SJCRH30 (cell line): ENCODE results near the gene CACNA1C. TPM values are rescaled to one million over a fixed set of nuclear protein-coding genes. Genes with fewer than 3 reads are reported as not detected.
A peak's percentile ranks its signal among the peaks of the same experiment; 100 is the strongest.

Source experiments
- DNase-seq, 2 experiments: peaks; one replicate each; pipeline ENCODE4 v3.0.0-alpha.2; 2015 to 2020
- H3K27ac ChIP-seq: fragments of 250-450 bp; sonication (Bioruptor Pico); 2 replicates; pipeline ENCODE4 v1.5.1; 2020; ENCODE audit warnings: mild to moderate bottlenecking, moderate library complexity
- H3K27me3 ChIP-seq: fragments of 250-450 bp; sonication (Bioruptor Pico); 2 replicates; pipeline ENCODE4 v1.5.1; 2020; ENCODE audit warnings: mild to moderate bottlenecking, moderate library complexity
- H3K36me3 ChIP-seq: fragments of 250-450 bp; sonication (Bioruptor Pico); 2 replicates; pipeline ENCODE4 v1.5.1; 2020; ENCODE audit warnings: mild to moderate bottlenecking, moderate library complexity
- H3K4me1 ChIP-seq: fragments of 250-450 bp; sonication (Bioruptor Pico); 2 replicates; pipeline ENCODE4 v1.5.1; 2020; ENCODE audit warnings: mild to moderate bottlenecking, moderate library complexity
- H3K4me3 ChIP-seq: fragments of 250-450 bp; sonication (Bioruptor Pico); 2 replicates; pipeline ENCODE4 v1.5.1; 2020; ENCODE audit warnings: mild to moderate bottlenecking, moderate library complexity
- H3K9me3 ChIP-seq: fragments of 250-450 bp; sonication (Bioruptor Pico); replicated peaks from 2 replicates; pipeline ENCODE4 v1.5.1; 2020; ENCODE audit warnings: mild to moderate bottlenecking, moderate library complexity
- total RNA-seq: library from RNA; depleted of rRNA; stranded (reverse); fragments of >200 nt; shearing (Covaris generic); gene quantifications from 2 replicates; pipeline ENCODE4 v1.2.3, GENCODE V29; 2014

Gene CACNA1C
- total RNA-seq, 1 experiment from 2014 or later: not detected

- H3K27ac ChIP-seq: no peak overlapping the region
- no peaks in the 10 kb centered on the region for H3K36me3 ChIP-seq
- 0 out of 2 replicates have a peak overlapping the region, but pooled peaks have one; percentile 24 for H3K4me3 ChIP-seq
- no peaks in the 10 kb centered on the region for H3K9me3 ChIP-seq
- DNase-seq: no peak
- no peaks in the 10 kb centered on the region for H3K4me1 ChIP-seq
- peaks cover 12% of the 10 kb centered on the region; the same call in 1 of the 2 replicates for H3K27me3 ChIP-seq
Measured at GRCh38 chr12:2051700-2052621, 826 bp upstream of the CACNA1C start.

- H3K27me3 ChIP-seq: peaks cover 16% of the 10 kb centered on the region; the same call in 1 of the 2 replicates
- H3K4me1 ChIP-seq: no peaks in the 10 kb centered on the region
- no peaks in the 10 kb centered on the region for H3K36me3 ChIP-seq
- no peaks in the 10 kb centered on the region for H3K9me3 ChIP-seq
- no peak overlapping the region for H3K27ac ChIP-seq
- no peak for DNase-seq
- no peak overlapping the region for H3K4me3 ChIP-seq
Measured at GRCh38 chr12:2053691-2054090, 904 bp downstream of the CACNA1C start.

- Histone ChIP-seq H3K36me3 (no peaks in the 10 kb centered on the region), H3K9me3 (no peaks in the 10 kb centered on the region), H3K27me3 (peaks cover 18% of the 10 kb centered on the region; the same call in 1 of the 2 replicates), H3K27ac (no peak overlapping the region), H3K4me1 (no peaks in the 10 kb centered on the region), H3K4me3 (no peak overlapping the region)
- no peak for DNase-seq
Measured at GRCh38 chr12:2054091-2055018, 1.6 kb downstream of the CACNA1C start.

- Histone ChIP-seq H3K27ac (no peak overlapping the region), H3K36me3 (no peaks in the 10 kb centered on the region), H3K4me1 (no peaks in the 10 kb centered on the region), H3K27me3 (peaks cover 20% of the 10 kb centered on the region; the same call in 1 of the 2 replicates), H3K9me3 (no peaks in the 10 kb centered on the region), H3K4me3 (no peak overlapping the region)
- DNase-seq: peak; percentile 60 to 72
Measured at GRCh38 chr12:2057041-2057794, 4.4 kb downstream of the CACNA1C start.

GRCh38 chr12:2057795-2058408, 5.1 kb downstream of the CACNA1C start:
- Histone ChIP-seq H3K4me3 (no peak overlapping the region), H3K4me1 (no peaks in the 10 kb centered on the region), H3K9me3 (no peaks in the 10 kb centered on the region), H3K27ac (no peak overlapping the region), H3K36me3 (no peaks in the 10 kb centered on the region), H3K27me3 (peaks cover 20% of the 10 kb centered on the region; the same call in 1 of the 2 replicates)
- DNase-seq: no peak

DNA sequence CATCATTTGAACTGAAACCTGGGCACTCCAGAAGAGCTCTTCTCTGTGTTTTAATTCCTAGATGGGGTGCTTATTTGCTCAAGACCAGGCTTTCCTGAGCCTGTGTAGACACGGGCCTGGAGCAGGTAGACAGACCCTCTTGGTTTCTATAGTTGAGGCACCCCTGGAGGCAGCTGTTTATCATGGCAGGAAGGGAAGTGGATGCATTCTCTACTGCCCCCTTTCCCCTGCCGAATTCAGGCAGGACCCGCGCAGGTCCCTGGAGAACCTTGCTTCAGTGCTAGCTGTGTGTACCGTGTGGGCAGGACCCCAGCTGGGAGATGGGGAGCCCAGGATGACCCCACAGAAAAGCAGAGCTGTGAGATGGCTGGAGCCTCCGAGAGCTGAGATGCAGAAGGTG, 6.0 kb downstream of the CACNA1C start:
- H3K36me3 ChIP-seq: no peaks in the 10 kb centered on the region
- H3K27ac ChIP-seq: no peak overlapping the region
- H3K9me3 ChIP-seq: no peaks in the 10 kb centered on the region
- no peaks in the 10 kb centered on the region for H3K4me1 ChIP-seq
- H3K27me3 ChIP-seq: peaks cover 20% of the 10 kb centered on the region; the same call in 1 of the 2 replicates
- no peak for DNase-seq
- no peak overlapping the region for H3K4me3 ChIP-seq

DNA sequence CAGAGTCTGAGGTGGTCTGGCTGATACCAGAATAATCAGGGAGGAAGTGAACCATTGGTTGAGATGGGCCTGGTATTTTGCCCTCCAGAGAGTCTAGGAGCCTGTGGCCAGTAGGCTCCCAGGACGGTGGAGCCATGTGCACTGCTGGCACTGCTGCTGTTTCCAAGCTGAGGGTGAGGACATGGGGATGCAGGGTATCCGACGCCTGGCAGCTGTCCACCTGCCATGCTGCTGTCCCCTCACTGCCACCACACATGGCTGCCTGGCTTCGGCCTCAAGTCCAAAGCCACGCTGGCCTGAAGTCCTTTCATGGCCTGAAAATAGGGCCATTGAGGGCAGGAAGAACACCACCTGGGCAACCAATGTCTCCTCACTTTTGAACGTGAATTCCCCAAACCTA, 8.6 kb downstream of the CACNA1C start:
- H3K9me3 ChIP-seq: no peaks in the 10 kb centered on the region
- H3K4me1 ChIP-seq: no peaks in the 10 kb centered on the region
- peaks cover 29% of the 10 kb centered on the region; the same call in 1 of the 2 replicates for H3K27me3 ChIP-seq
- no peak for DNase-seq
- no peaks in the 10 kb centered on the region for H3K36me3 ChIP-seq
- H3K27ac ChIP-seq: no peak overlapping the region
- H3K4me3 ChIP-seq: no peak overlapping the region

DNA sequence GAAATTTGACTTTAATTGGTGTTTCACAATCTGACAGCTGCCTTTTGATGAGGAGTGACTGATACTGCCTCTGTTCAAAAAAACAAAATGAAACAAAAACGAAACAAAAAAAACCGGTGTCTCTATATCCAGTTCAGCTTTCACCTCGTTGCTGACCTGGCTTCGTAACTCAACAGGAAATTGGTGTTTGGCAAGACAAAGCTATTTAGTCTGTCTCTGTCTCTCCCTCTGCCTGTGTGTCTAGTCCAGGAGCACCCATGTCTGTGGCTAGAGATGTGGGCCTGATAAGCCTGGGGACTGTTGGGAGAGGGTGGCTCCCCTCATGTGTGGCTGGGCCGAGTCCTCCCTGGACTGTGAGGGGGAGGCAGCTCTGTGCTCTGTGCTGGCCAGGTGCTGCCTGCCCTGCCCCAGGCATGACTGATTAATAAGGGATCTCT, 11.3 kb downstream of the CACNA1C start:
- H3K27ac ChIP-seq: no peak overlapping the region
- no peaks in the 10 kb centered on the region for H3K4me1 ChIP-seq
- H3K27me3 ChIP-seq: peaks cover 18% of the 10 kb centered on the region; the same call in 1 of the 2 replicates
- H3K9me3 ChIP-seq: no peaks in the 10 kb centered on the region
- no peak overlapping the region for H3K4me3 ChIP-seq
- H3K36me3 ChIP-seq: no peaks in the 10 kb centered on the region
- DNase-seq: no peak

DNA sequence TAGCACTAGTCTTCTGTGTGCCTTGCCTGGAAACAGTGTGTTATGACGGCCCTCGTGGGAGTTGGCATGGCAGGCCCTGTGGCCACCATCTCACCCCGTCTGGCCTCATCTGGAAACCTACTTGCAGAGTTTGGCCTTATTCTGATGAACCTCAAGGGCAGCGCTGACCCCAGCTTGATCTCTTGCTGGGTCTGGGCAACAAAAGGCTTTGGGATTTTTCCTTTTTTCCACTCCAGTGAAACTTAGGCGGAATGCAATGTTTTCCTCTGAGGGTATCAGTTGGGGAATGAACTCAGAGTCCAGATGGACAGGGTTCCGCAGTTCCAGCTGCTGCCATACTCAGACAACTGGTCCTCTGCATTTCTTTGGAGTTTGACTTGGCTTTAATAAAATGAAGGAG, 15.9 kb downstream of the CACNA1C start:
- Histone ChIP-seq H3K27me3 (peaks cover 12% of the 10 kb centered on the region; the same call in 1 of the 2 replicates), H3K36me3 (no peaks in the 10 kb centered on the region), H3K27ac (no peak overlapping the region), H3K4me1 (no peaks in the 10 kb centered on the region), H3K9me3 (peaks cover 10% of the 10 kb centered on the region), H3K4me3 (no peak overlapping the region)
- DNase-seq: no peak

DNA sequence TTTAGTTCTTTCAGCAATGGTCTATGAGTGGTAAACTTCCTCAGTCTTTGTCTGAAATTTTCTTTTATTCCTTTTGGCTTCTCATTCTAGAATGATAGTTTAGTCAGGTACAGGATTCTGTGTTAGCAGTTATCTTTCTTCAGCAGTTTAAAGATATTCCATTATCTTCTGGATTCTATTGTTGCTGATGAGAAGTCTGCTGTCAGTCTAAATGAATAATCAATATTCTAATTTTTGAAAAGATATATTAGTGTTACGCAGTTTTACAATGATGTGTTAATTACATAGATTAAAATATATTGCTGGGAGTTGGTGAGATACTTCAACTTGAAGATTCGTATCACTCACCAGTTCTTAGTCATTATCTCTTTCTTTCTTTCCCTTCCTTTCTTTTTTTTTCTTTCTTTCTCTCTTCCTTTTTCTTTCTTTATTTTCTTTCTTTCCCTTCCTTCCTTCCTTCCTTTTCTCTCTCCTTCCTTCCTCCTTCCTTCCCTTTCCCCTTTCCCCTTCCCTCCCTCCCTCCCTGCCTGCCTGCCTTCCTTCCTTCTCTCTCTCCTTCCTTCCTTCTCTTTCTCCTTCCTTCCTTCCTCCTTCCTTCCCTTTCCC, 17.8 kb downstream of the CACNA1C start:
- Histone ChIP-seq H3K4me1 (no peaks in the 10 kb centered on the region), H3K27ac (no peak overlapping the region), H3K9me3 (peaks cover 10% of the 10 kb centered on the region), H3K4me3 (no peak overlapping the region), H3K36me3 (no peaks in the 10 kb centered on the region), H3K27me3 (peaks cover 10% of the 10 kb centered on the region; the same call in 1 of the 2 replicates)
- DNase-seq: no peak

DNA sequence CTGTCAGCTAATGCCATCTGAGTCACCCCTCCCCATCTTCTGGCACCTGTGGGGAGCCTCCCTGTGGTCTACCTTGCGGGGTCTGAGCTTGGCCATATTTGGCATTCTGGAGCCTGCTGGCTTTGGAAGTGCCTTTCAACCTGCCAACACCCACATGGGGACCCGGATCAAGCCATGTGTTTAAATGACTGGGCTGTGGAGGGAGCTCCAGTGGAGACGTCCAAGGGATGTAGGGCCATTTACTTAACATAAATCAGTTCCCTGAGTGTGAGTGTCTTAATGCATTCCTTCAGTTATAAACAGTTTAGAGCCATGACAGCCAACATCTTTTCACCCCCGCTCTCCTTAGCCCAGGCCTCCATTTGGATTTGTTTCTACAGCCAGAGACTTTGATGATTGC, 22.0 kb downstream of the CACNA1C start:
- Histone ChIP-seq H3K9me3 (peaks cover 10% of the 10 kb centered on the region), H3K4me3 (no peak overlapping the region), H3K27ac (no peak overlapping the region), H3K27me3 (peaks cover 12% of the 10 kb centered on the region; the same call in 1 of the 2 replicates), H3K36me3 (no peaks in the 10 kb centered on the region), H3K4me1 (no peaks in the 10 kb centered on the region)
- DNase-seq: no peak

GRCh38 chr12:2075508-2076195, 22.9 kb downstream of the CACNA1C start:
- H3K9me3 ChIP-seq: peaks cover 4% of the 10 kb centered on the region; the same call in 1 of the 2 replicates
- peaks cover 12% of the 10 kb centered on the region; the same call in 1 of the 2 replicates for H3K27me3 ChIP-seq
- no peak overlapping the region for H3K4me3 ChIP-seq
- H3K4me1 ChIP-seq: no peaks in the 10 kb centered on the region
- DNase-seq: no peak
- H3K36me3 ChIP-seq: no peaks in the 10 kb centered on the region
- H3K27ac ChIP-seq: no peak overlapping the region

GRCh38 chr12:2076196-2076570, 23.4 kb downstream of the CACNA1C start:
- H3K4me3 ChIP-seq: no peak overlapping the region
- peaks cover 12% of the 10 kb centered on the region; the same call in 1 of the 2 replicates for H3K27me3 ChIP-seq
- H3K36me3 ChIP-seq: no peaks in the 10 kb centered on the region
- H3K9me3 ChIP-seq: peaks cover 4% of the 10 kb centered on the region; the same call in 1 of the 2 replicates
- DNase-seq: no peak
- no peak overlapping the region for H3K27ac ChIP-seq
- H3K4me1 ChIP-seq: no peaks in the 10 kb centered on the region
